ENCODE data around the gene NRG2. TPM values are rescaled to one million over a fixed set of nuclear protein-coding genes. Genes with fewer than 3 reads are reported as not detected.

The NRG2 gene
- total RNA-seq, 4 donors from 2014 or later: 0.80 TPM; not detected in 3

DNA sequence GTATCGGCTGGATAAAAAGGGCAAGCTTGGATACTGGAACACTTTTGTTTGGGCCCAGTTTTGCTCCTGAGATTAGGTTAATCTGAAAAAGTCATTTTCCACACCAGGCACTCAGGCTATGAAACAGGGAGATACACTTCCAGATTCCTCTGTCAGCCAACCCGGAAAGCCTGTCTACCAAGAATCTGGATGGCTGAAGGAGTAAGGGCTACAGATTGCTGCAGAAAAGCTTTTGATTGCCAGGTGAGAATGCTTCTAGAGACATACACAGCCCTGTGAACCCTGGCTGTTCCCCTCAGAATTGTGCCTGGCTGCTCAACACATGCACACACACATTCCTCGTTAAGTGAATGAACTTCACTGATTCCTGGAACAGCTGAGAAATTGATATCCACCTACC, 133.1 kb downstream of the NRG2 start:
- Histone ChIP-seq H3K4me1 (peaks cover 0 to 4% (median under 1%) of the 10 kb centered on the region in 4 donors), H3K4me3 (no peak overlapping the region), H3K36me3 (no peaks in the 10 kb centered on the region), H3K27me3 (no peaks in the 10 kb centered on the region), H3K27ac (no peak overlapping the region), H3K9me3 (no peaks in the 10 kb centered on the region)
- TF ChIP-seq POLR2A (IDR thresholded peaks at IDR 0.05): no peak
- TF ChIP-seq, protein P1, sequence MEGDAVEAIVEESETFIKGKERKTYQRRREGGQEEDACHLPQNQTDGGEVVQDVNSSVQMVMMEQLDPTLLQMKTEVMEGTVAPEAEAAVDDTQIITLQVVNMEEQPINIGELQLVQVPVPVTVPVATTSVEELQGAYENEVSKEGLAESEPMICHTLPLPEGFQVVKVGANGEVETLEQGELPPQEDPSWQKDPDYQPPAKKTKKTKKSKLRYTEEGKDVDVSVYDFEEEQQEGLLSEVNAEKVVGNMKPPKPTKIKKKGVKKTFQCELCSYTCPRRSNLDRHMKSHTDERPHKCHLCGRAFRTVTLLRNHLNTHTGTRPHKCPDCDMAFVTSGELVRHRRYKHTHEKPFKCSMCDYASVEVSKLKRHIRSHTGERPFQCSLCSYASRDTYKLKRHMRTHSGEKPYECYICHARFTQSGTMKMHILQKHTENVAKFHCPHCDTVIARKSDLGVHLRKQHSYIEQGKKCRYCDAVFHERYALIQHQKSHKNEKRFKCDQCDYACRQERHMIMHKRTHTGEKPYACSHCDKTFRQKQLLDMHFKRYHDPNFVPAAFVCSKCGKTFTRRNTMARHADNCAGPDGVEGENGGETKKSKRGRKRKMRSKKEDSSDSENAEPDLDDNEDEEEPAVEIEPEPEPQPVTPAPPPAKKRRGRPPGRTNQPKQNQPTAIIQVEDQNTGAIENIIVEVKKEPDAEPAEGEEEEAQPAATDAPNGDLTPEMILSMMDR (IDR thresholded peaks at IDR 0.05): no peak
- no peak for DNase-seq

DNA sequence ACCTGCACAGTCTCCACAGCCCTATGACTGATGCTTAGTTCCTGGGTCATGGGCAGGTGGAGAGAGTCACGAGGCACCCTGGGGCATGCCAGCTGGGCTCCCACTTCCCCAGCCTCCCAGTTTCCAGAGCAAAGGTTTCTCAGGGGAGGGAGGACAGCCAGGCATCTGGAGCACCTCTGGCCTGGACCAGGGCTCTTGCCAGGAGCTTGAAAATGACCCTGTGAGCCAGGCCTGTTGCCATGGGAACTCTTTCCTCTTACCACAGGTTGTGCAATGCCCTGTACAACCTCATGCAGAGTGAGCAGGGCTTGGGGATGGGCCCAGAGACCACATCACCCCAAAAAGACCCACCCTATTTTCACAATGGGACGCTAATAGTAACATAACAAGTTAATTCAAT, 134.3 kb downstream of the NRG2 start:
- Histone ChIP-seq H3K36me3 (no peaks in the 10 kb centered on the region), H3K9me3 (no peaks in the 10 kb centered on the region), H3K4me1 (peaks cover 0 to 17% (median 7%) of the 10 kb centered on the region in 4 donors), H3K27ac (no peak overlapping the region), H3K4me3 (no peak overlapping the region), H3K27me3 (peaks cover 0 to 11% of the 10 kb centered on the region in 2 donors)
- DNase-seq: peak in 1 of 3 donors; percentile 40
- no peak for TF ChIP-seq POLR2A (IDR thresholded peaks at IDR 0.05)
- TF ChIP-seq, protein P1 (IDR thresholded peaks at IDR 0.05): no peak

DNA sequence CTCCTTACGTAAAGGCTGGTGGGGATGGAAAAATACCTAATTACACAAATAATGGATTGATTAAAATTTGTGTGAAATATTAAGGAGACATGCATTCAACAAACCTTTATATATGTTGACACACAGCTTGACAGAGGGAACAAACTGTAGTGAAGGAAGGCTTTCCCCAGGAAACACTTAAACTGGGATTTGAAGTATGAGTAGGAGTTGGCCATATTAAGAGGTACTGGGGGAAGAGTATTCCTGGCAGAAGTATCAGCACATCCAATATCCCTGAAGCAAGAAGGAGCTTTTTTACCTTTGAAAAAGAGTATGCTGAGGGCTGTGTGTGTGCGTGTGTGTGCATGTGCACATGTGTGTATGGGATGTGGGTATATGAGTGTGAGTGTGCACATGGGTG, 136.4 kb downstream of the NRG2 start:
- Histone ChIP-seq H3K4me1 (peaks cover 0 to 22% (median 8%) of the 10 kb centered on the region in 4 donors), H3K27me3 (peaks cover 0 to 11% of the 10 kb centered on the region in 2 donors), H3K36me3 (no peaks in the 10 kb centered on the region), H3K4me3 (no peak overlapping the region), H3K27ac (no peak overlapping the region), H3K9me3 (no peaks in the 10 kb centered on the region)
- TF ChIP-seq, protein P1 (IDR thresholded peaks at IDR 0.05): no peak
- TF ChIP-seq POLR2A (IDR thresholded peaks at IDR 0.05): no peak
- no peak for DNase-seq

DNA sequence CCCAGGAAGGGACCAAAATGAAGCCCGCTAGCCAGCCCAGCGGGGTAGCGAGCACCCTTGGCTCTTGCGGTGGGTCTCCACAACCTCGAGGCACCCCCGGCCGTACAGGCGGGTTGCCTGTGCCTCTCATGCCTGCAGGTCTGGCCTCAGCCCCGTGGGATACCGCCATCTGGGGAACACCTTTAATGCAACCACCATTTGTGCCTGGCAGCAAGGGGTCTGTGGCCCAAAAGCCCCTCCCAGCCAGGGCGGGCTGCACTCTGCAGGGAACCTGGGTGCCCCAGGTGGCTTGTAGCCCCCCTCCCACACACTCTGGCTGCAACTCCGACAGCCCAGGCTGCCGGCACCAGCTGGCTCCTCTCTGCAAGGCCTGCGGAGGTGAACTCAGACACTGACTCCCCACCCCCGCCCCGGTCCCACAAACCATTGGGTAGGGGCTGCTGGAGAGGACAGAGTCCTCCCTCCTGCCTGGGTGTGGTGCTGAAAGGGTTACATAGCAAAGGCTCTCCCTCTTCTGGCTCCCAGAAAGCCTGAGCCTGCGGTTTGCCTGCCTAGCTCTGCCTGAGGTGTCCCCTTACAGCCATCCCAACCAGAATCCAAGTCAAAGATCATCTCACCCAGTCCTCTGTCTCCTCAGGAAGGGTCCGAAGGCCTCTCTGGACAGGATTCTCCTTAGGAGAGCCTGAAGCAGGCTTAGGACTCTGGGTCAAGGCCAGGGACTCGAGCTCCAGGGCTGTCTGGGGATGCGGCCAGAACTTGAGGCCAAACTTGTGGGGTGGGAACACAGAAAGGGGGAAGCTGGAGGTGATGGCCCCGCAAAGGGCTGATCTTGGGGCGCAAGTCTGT, 138.1 kb downstream of the NRG2 start:
- Histone ChIP-seq H3K36me3 (no peaks in the 10 kb centered on the region), H3K4me1 (peaks cover 0 to 22% (median 8%) of the 10 kb centered on the region in 4 donors), H3K27ac (no peak overlapping the region), H3K9me3 (no peaks in the 10 kb centered on the region), H3K27me3 (peaks cover 0 to 11% of the 10 kb centered on the region in 2 donors), H3K4me3 (peak overlapping the region in 2 of 4 donors; percentile 38 to 52)
- no peak for TF ChIP-seq POLR2A (IDR thresholded peaks at IDR 0.05)
- TF ChIP-seq, protein P1 (IDR thresholded peaks at IDR 0.05): no peak
- peak in 1 of 3 donors; percentile 42 for DNase-seq

DNA sequence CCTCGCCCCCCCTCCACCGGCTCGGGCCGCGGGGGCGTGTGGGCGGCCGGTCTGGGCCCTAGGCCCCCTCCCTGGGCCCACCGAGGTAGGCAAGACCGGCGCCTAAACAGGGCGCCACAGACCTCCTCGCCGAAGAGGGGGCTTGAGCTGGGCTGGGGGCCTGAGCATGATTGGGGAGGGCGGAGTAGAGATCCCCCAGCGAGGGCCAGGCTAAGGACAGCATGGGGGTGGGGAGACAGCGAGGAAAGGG, 138.6 kb downstream of the NRG2 start:
- peaks cover 0 to 11% of the 10 kb centered on the region in 2 donors for H3K27me3 ChIP-seq
- H3K27ac ChIP-seq: no peak overlapping the region
- H3K9me3 ChIP-seq: no peaks in the 10 kb centered on the region
- no peak for DNase-seq
- peaks cover 0 to 22% (median 8%) of the 10 kb centered on the region in 4 donors for H3K4me1 ChIP-seq
- TF ChIP-seq, protein P1 (IDR thresholded peaks at IDR 0.05): no peak
- TF ChIP-seq POLR2A (IDR thresholded peaks at IDR 0.05): no peak
- H3K4me3 ChIP-seq: peak overlapping the region; percentile 8 to 52 (median 40)
- H3K36me3 ChIP-seq: no peaks in the 10 kb centered on the region
